Airway epithelial cell (primary cell): ENCODE results near the gene ECD. TPM values are rescaled to one million over a fixed set of nuclear protein-coding genes. Genes with fewer than 3 reads are reported as not detected.

ENCODE experiments used
- total RNA-seq: library from RNA; depleted of rRNA; stranded (reverse); fragments of >200 nt; gene quantifications from 2 replicates; pipeline ENCODE4 v1.2.3, GENCODE V29; 2015

Gene ECD
- total RNA-seq = 20.9 and 26.7 TPM in 2 replicates

DNA sequence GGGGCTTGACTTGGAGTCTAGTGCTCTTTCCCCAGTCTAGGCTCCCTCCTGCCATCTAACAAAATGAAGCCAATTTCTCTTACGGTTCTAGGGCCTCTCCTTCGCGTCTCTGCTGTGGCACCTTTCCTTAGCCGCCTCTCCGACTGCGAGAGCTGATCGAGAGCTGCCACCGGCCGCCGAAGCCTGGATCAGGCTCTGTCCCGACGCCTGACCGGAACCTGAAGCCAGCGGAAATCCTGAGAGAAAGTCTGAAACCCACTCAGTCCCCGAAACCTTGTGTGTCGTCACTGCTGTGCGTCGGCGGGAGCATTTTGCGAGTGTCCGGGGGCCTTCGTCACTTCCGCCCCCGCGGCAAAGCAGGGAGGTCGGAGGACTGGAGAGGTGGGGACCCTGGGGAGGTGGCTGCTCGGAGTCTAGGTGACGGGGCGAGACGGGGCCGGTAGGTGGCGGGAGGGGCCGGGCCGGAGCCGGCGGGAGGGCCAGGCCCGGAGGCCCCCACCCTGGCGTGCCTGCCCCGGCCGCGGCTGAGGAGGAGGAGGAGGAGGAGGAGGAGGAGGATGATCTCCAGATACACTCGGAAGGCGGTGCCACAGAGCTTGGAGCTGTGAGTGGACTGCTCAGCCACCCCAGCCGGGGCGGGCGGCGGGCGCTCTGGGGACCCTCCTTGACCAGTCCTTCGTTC, at the start of gene ECD, which contains the start of gene FAM149B1:
TSS of gene ECD (minus strand) at position 226 of the 682 bp plus-strand sequence. CDS start 4,071 bp downstream, outside the sequence.
TSS of gene FAM149B1 (plus strand) at position 337 of the 682 bp plus-strand sequence. CDS start at position 558, 221 bp downstream.

DNA sequence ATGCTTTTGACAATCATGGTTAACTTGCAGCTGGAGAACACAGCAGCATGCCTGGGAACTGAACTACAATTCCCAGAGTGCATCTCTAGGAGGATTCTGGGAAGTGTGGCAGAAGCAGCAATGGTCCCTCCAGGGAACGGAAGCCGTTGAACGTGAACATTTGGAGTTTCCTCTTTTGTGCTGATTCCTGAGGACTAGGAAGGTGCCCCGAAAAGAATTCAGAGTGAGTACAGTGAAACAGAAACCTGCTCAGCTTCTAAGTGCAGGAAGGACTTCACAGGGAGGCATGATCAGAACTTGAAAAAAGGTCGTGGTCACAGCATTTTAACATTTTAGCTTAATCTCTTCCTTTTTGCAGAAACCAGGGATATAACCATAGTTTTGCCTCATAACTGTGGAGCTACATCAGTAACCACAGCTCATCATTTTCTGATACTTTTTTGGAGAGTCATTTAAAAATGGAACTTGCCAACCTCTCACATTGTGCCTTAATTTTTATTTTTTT, 57.4 kb downstream of the ECD start, which contains the start of gene NUDT13:
TSS of gene NUDT13 (plus strand) at position 111 of the 505 bp plus-strand sequence. CDS start 3,911 bp downstream, outside the sequence.

DNA sequence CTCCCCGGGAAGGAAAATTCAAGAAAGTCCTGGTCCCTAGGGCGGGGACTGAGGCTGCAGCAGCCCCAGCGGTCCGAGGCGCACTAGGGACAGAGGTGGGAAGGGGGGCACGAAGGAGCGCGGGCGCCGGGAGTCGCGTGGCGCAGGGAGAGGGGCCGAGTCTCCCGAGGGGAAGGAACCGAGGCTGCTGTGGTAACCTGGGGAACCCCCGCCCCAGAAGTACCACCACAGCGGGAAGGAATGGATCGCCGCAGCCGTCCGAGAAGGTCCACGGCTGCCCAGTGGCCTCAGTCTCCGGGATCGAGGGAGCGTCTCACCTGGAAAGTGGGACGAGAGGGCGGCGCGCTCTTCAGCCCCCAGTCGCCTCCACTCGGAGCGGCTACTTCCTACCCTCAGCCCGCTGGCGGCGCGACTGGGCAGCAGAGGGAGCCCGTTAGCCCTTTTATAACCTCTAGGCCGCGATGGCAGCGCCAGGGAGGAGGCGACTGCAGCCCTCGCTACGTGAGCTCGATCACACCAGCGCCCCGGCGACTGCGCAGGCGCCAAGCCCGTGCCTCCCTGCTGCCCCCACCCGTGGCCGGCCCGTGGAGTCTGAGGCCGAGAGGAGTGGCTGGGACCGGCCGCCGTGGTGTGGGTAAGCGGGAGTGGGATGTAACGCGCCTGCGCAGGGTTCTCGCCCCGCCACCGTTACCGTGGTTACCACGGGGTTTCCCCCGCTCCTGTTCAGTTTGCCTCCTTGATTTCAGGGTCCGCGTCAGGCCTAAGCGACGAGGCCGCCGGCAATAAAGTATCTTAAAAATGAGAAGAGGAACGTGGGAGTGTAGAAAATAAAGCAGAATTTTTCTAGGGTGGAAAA, 71.1 kb downstream of the ECD start, which contains the start of gene P4HA1:
TSS of gene P4HA1 (minus strand) at position 418 of the 856 bp plus-strand sequence. CDS start 21,983 bp downstream, outside the sequence.

Other genes with a start within 250 kb of the ECD start
- gene PLA2G12B, start 213.2 kb downstream of the ECD start, total RNA-seq = not detected in 2 replicates
- 55.2 and 61.2 TPM in 2 replicates for gene P4HA1, start 71.1 kb downstream of the ECD start, total RNA-seq
- gene NUDT13, start 57.6 kb downstream of the ECD start, total RNA-seq = 0.14 and 0.85 TPM in 2 replicates
- 9.5 and 15.6 TPM in 2 replicates for gene FAM149B1, start 111 bp upstream of the ECD start, total RNA-seq
- 35.2 and 36.5 TPM in 2 replicates for gene DNAJC9, start 79.2 kb upstream of the ECD start, total RNA-seq
- 40.3 and 59.1 TPM in 2 replicates for gene MRPS16, start 84.6 kb upstream of the ECD start, total RNA-seq
- 0.33 and 0.42 TPM in 2 replicates for gene CFAP70, start 190.9 kb upstream of the ECD start, total RNA-seq
- 72.2 and 95.4 TPM in 2 replicates for gene ANXA7, start 246.1 kb upstream of the ECD start, total RNA-seq